Brain microvascular endothelial cell (primary cell): Measurements from ENCODE around the gene CSAD.

Experiments
- DNase-seq: peaks from one replicate; pipeline ENCODE4 v3.0.0-alpha.2; 2020
- H3K27ac ChIP-seq: fragments of 250-450 bp; sonication (Bioruptor Pico); 2 replicates; pipeline ENCODE4 v1.5.1; 2020; ENCODE audit warnings: mild to moderate bottlenecking, moderate library complexity
- H3K27me3 ChIP-seq: fragments of 250-450 bp; sonication (Bioruptor Pico); replicated peaks from 2 replicates; pipeline ENCODE4 v1.5.1; 2020; ENCODE audit warnings: mild to moderate bottlenecking
- H3K36me3 ChIP-seq: fragments of 250-450 bp; sonication (Bioruptor Pico); replicated peaks from 2 replicates; pipeline ENCODE4 v1.5.1; 2020; ENCODE audit warnings: mild to moderate bottlenecking
- H3K4me3 ChIP-seq: 2 replicates; pipeline ENCODE4 v1.5.1; 2011; ENCODE audit warnings: low read depth, mild to moderate bottlenecking, control low read depth, low read length, moderate library complexity
- CTCF ChIP-seq: IDR thresholded peaks from 2 replicates; pipeline ENCODE4 v1.5.1; 2011; ENCODE audit warnings: low read depth, mild to moderate bottlenecking, moderate library complexity, low read length, control low read depth, inconsistent platforms; ENCODE audit errors: missing control alignments
- in situ Hi-C: cut with HindIII; loops from 2 replicates; pipeline ENCODE4 v1.10.0; 2017; ENCODE audit warnings: low sequenced_read_pairs, low pct_ligation_motif_present

The CSAD gene

GRCh38 chr12:53191096-53191884 lies 10.6 kb upstream of the CSAD start:
- Histone ChIP-seq H3K27me3 (no peaks in the 10 kb centered on the region), H3K27ac (no peak overlapping the region), H3K4me3 (no peak overlapping the region), H3K36me3 (peaks cover 24% of the 10 kb centered on the region)
- no peak for TF ChIP-seq CTCF
- DNase-seq = no peak
- in situ Hi-C loops = no loop called here

- DNase-seq = peak; percentile 57
- H3K27ac ChIP-seq = no peak overlapping the region
- H3K36me3 ChIP-seq = peaks cover 35% of the 10 kb centered on the region
- H3K27me3 ChIP-seq = no peaks in the 10 kb centered on the region
- in situ Hi-C loops = no loop called here
- no peak overlapping the region for H3K4me3 ChIP-seq
- peak; percentile 96 for TF ChIP-seq CTCF
Measured at GRCh38 chr12:53190108-53190729, 9.5 kb upstream of the CSAD start.

- in situ Hi-C loops = no loop called here
- Histone ChIP-seq H3K27ac (no peak overlapping the region), H3K4me3 (no peak overlapping the region), H3K36me3 (peaks cover 46% of the 10 kb centered on the region), H3K27me3 (no peaks in the 10 kb centered on the region)
- no peak for TF ChIP-seq CTCF
- DNase-seq = no peak
Measured at GRCh38 chr12:53187145-53187899, 6.6 kb upstream of the CSAD start.

- in situ Hi-C loops = no loop called here
- no peak for DNase-seq
- peaks cover 52% of the 10 kb centered on the region for H3K36me3 ChIP-seq
- H3K27ac ChIP-seq = no peak overlapping the region
- H3K4me3 ChIP-seq = no peak overlapping the region
- no peak for TF ChIP-seq CTCF
- no peaks in the 10 kb centered on the region for H3K27me3 ChIP-seq
Measured at GRCh38 chr12:53186745-53187144, 6.0 kb upstream of the CSAD start.

- H3K4me3 ChIP-seq = no peak overlapping the region
- H3K27ac ChIP-seq = no peak overlapping the region
- in situ Hi-C loops = no loop called here
- no peaks in the 10 kb centered on the region for H3K27me3 ChIP-seq
- no peak for DNase-seq
- H3K36me3 ChIP-seq = peaks cover 52% of the 10 kb centered on the region
- no peak for TF ChIP-seq CTCF
Measured at GRCh38 chr12:53185582-53186153, 4.9 kb upstream of the CSAD start.
